Measurements from ENCODE around the gene HS6ST2.
"Not testable (repeated sequence)": the region's sequence is repeated elsewhere in the genome, so short reads cannot be mapped to it uniquely, and the experiment has no call there.

HS6ST2 gene

GRCh38 chrX:132957211-132958090 is 978 bp downstream of the HS6ST2 start:
- peak; percentile 3 for DNase-seq (ENCODE audit: low read depth)
- TF ChIP-seq CTCF (IDR thresholded peaks at IDR 0.05; ENCODE audit: low read length, missing control alignments), result no peak
- H3K4me3 ChIP-seq (replicated peaks; ENCODE audit: low read depth, low read length), result peak overlapping the region; percentile 12

GRCh38 chrX:132956421-132957210 is 1.8 kb downstream of the HS6ST2 start:
- TF ChIP-seq CTCF (IDR thresholded peaks at IDR 0.05; ENCODE audit: low read length, missing control alignments), result no peak
- DNase-seq (ENCODE audit: low read depth), result no peak
- H3K4me3 ChIP-seq (replicated peaks; ENCODE audit: low read depth, low read length), result peak overlapping the region; percentile 7

DNA sequence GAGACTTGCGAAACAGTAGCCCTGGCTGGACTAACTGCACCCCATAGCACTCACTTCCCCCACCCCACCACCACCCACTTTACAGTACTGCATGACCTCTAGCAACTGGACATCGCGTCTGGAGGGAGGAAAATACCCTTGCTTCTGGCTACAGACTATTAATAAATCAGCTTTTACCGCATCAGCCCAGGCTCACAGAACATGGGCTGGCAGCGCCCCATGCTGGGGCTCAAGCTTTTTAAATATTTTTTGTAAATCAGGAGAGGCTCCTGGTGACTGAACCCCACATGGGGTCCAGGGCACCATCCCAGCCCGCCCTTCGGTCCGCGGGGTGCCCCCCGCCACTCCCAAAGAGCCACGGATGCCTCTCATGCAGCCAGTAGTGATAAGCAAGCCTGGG is 2.7 kb downstream of the HS6ST2 start:
- H3K4me3 ChIP-seq (replicated peaks; ENCODE audit: low read depth, low read length), result no peak overlapping the region
- DNase-seq (ENCODE audit: low read depth), result no peak
- TF ChIP-seq CTCF (IDR thresholded peaks at IDR 0.05; ENCODE audit: low read length, missing control alignments), result no peak

DNA sequence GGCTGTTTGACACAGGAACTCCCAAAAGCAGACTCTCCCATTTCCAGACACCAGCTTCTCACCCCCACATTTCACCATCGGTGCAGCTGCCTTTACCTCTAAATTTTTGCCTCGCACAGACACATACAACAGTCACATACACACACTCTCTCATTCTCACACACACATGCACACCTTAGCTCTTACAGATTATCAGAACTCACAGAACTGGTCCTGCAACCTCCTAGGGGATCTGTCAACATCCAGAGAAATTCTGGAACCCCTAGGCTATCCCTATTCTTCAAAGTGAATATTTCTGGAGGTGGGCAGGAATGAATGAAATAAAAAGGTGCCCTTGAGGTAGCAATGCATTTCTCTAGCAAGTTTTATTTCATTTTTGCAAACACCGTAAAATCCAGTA is 4.1 kb downstream of the HS6ST2 start:
- TF ChIP-seq CTCF (IDR thresholded peaks at IDR 0.05; ENCODE audit: low read length, missing control alignments), result no peak
- DNase-seq (ENCODE audit: low read depth), result no peak
- no peak overlapping the region for H3K4me3 ChIP-seq (replicated peaks; ENCODE audit: low read depth, low read length)

DNA sequence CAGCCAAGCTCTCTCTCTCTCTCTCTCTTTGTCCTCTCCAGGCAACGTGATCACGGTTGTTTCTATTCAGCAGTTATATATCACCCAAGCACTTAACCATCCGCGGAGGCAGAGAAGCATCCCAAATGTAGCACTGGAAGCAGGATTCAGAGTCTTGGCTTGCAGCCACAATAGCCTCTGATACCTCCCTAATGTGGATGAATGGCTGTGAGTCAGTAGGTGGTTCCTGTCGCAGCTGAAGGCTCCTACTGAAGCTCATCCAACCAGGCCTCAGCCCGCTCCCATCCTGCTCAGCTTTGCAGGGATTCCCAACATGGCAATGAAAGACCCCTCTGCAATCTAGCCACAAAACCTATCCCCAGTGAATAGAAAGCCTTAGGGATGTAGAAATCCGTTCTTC is 5.1 kb downstream of the HS6ST2 start:
- H3K4me3 ChIP-seq (replicated peaks; ENCODE audit: low read depth, low read length), result no peak overlapping the region
- DNase-seq (ENCODE audit: low read depth), result no peak
- no peak for TF ChIP-seq CTCF (IDR thresholded peaks at IDR 0.05; ENCODE audit: low read length, missing control alignments)

GRCh38 chrX:132948648-132949260 is 9.7 kb downstream of the HS6ST2 start:
- TF ChIP-seq CTCF (IDR thresholded peaks at IDR 0.05; ENCODE audit: low read length, missing control alignments), result no peak
- DNase-seq (ENCODE audit: low read depth), result no peak
- no peak overlapping the region for H3K4me3 ChIP-seq (replicated peaks; ENCODE audit: low read depth, low read length)

DNA sequence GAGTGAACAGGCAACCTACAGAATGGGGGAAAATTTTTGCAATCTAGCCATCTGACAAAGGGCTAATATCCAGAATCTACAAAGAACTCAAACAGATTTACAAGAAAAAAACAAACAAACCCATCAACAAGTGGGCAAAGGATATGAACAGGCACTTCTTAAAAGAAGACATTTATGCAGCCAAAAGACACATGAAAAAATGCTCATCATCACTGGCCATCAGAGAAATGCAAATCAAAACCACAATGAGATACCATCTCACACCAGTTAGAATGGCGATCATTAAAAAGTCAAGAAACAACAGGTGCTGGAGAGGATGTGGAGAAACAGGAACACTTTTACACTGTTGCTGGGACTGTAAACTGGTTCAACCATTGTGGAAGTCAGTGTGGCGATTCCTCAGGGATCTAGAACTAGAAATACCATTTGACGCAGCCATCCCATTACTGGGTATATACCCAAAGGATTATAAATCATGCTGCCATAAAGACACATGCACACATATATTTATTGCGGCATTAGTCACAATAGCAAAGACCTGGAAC is 13.3 kb downstream of the HS6ST2 start:
- DNase-seq (ENCODE audit: low read depth); H3K4me3 ChIP-seq (replicated peaks; ENCODE audit: low read depth, low read length): not testable (repeated sequence)
